ENCODE measurements around the gene LRRC2.

The LRRC2 gene

DNA sequence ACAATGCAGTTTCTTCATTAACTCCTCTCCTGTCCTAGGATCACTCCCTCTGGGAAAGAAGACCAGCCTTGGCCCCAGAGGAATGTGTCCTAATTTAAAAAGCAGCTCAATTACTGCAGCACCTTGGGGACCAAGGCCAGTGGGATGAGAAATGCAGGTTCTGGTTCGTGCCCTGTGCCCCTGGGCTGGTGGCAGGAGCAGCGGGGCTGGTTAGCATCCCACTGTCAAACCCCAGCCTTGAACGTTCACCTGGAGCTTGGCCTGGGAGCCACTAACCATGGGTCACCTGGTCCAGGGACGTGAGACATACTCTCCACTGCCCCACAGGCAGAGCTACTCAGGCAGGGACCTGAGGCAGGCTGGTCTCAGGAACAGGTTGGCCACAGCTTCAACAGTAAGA is 76.7 kb downstream of the LRRC2 start:
- Histone ChIP-seq H3K4me3 (replicated peaks; ENCODE audit: insufficient read depth, low read length) (no peak overlapping the region), H3K27me3 (ENCODE audit: insufficient read depth, poor library complexity, severe bottlenecking) (no peaks in the 10 kb centered on the region), H3K27ac (replicated peaks) (no peak overlapping the region)
- DNase-seq (ENCODE audit: low read depth in 1 of 2, low spot score in 1 of 2): no peak
- TF ChIP-seq GABPA (IDR thresholded peaks at IDR 0.05; ENCODE audit: low read depth): no peak
- TF ChIP-seq, protein P1, sequence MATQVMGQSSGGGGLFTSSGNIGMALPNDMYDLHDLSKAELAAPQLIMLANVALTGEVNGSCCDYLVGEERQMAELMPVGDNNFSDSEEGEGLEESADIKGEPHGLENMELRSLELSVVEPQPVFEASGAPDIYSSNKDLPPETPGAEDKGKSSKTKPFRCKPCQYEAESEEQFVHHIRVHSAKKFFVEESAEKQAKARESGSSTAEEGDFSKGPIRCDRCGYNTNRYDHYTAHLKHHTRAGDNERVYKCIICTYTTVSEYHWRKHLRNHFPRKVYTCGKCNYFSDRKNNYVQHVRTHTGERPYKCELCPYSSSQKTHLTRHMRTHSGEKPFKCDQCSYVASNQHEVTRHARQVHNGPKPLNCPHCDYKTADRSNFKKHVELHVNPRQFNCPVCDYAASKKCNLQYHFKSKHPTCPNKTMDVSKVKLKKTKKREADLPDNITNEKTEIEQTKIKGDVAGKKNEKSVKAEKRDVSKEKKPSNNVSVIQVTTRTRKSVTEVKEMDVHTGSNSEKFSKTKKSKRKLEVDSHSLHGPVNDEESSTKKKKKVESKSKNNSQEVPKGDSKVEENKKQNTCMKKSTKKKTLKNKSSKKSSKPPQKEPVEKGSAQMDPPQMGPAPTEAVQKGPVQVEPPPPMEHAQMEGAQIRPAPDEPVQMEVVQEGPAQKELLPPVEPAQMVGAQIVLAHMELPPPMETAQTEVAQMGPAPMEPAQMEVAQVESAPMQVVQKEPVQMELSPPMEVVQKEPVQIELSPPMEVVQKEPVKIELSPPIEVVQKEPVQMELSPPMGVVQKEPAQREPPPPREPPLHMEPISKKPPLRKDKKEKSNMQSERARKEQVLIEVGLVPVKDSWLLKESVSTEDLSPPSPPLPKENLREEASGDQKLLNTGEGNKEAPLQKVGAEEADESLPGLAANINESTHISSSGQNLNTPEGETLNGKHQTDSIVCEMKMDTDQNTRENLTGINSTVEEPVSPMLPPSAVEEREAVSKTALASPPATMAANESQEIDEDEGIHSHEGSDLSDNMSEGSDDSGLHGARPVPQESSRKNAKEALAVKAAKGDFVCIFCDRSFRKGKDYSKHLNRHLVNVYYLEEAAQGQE (IDR thresholded peaks at IDR 0.05; ENCODE audit: insufficient replicate concordance, low read depth): no peak
- no peak for TF ChIP-seq SPI1 (IDR thresholded peaks at IDR 0.05; ENCODE audit: borderline replicate concordance, low read depth)
- TF ChIP-seq POLR2AphosphoS5 (IDR thresholded peaks at IDR 0.05; ENCODE audit: low read depth): no peak
- TF ChIP-seq, protein P2, sequence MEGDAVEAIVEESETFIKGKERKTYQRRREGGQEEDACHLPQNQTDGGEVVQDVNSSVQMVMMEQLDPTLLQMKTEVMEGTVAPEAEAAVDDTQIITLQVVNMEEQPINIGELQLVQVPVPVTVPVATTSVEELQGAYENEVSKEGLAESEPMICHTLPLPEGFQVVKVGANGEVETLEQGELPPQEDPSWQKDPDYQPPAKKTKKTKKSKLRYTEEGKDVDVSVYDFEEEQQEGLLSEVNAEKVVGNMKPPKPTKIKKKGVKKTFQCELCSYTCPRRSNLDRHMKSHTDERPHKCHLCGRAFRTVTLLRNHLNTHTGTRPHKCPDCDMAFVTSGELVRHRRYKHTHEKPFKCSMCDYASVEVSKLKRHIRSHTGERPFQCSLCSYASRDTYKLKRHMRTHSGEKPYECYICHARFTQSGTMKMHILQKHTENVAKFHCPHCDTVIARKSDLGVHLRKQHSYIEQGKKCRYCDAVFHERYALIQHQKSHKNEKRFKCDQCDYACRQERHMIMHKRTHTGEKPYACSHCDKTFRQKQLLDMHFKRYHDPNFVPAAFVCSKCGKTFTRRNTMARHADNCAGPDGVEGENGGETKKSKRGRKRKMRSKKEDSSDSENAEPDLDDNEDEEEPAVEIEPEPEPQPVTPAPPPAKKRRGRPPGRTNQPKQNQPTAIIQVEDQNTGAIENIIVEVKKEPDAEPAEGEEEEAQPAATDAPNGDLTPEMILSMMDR (IDR thresholded peaks at IDR 0.05; ENCODE audit: insufficient read depth, low read length): no peak

DNA sequence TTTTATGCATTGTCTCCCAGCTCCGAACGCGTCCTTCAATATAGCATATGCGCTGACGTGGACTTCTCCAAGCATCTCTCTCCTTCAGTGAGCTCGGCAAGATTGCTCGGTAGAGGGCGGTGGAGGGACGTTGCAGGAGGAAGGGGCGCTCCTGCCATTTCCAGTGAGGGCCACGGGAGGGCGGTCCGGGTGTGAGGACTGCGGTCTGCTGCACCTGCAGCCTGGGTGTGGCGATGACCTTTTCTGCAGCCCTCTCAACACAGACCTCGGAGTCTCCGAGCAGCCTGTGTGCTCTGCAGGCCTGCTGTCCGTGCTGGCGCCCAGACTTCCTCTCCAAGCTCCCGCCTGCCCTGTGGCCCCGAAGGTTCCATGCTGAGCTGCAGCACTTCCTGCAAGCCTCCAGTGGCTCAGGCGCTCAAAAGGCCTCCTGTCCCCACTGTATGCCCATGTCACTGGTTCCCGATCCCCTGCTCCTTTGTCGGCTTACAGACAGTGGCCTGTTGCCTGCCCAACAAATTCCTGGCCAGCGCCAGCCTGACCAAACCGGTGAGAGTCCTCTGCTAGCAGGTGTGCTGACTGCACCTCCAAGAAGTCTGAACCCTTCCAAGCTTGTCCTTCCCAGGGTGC is 77.3 kb downstream of the LRRC2 start:
- peak; percentile 71 to 94 for DNase-seq (ENCODE audit: low read depth in 1 of 2, low spot score in 1 of 2)
- TF ChIP-seq, protein P2 (IDR thresholded peaks at IDR 0.05; ENCODE audit: insufficient read depth, low read length): peak; percentile 98
- no peak for TF ChIP-seq GABPA (IDR thresholded peaks at IDR 0.05; ENCODE audit: low read depth)
- no peak overlapping the region for H3K27ac ChIP-seq (replicated peaks)

DNA sequence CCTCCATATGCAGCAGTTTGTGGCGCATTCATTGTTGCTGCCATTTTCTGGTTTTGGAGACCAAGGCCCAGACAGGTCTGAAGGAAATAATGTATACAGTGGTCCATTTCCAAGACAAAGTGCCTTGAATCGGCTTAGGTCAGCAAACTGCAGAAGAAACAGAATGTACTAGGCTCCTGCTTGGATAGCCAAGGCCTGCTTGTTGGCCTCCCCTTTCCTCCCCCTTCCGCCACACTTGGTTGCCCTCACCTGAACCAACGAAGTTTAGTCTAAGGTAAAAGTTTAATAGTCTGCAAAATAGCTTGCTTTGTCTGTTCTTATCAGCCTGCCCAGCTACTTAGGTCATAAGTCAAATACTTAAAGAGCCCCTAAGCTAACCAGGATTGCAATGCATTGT is 80.3 kb downstream of the LRRC2 start:
- Histone ChIP-seq H3K27me3 (ENCODE audit: insufficient read depth, poor library complexity, severe bottlenecking) (no peaks in the 10 kb centered on the region), H3K4me3 (replicated peaks; ENCODE audit: insufficient read depth, low read length) (no peak overlapping the region), H3K27ac (replicated peaks) (no peak overlapping the region)
- TF ChIP-seq, protein P2 (IDR thresholded peaks at IDR 0.05; ENCODE audit: insufficient read depth, low read length): no peak
- TF ChIP-seq SPI1 (IDR thresholded peaks at IDR 0.05; ENCODE audit: borderline replicate concordance, low read depth) (no peak), GABPA (IDR thresholded peaks at IDR 0.05; ENCODE audit: low read depth) (no peak), POLR2AphosphoS5 (IDR thresholded peaks at IDR 0.05; ENCODE audit: low read depth) (no peak)
- TF ChIP-seq, protein P1 (IDR thresholded peaks at IDR 0.05; ENCODE audit: insufficient replicate concordance, low read depth): no peak
- DNase-seq (ENCODE audit: low read depth in 1 of 2, low spot score in 1 of 2): no peak

More for the DNA sequence above, 77.3 kb downstream of the LRRC2 start:
- peak overlapping the region; percentile 27 for H3K4me3 ChIP-seq (replicated peaks; ENCODE audit: insufficient read depth, low read length)
- no peaks in the 10 kb centered on the region for H3K27me3 ChIP-seq (ENCODE audit: insufficient read depth, poor library complexity, severe bottlenecking)

All from HL-60 (cell line).